CMK (cell line): Measurements from ENCODE around the gene ZBP1.
"Not testable (repeated sequence)": the region's sequence is repeated elsewhere in the genome, so short reads cannot be mapped to it uniquely, and the experiment has no call there.

Experiments
- DNase-seq: peaks from one replicate; pipeline ENCODE4 v3.0.0-alpha.2; 2010; ENCODE audit warnings: low read depth

Gene ZBP1

DNA sequence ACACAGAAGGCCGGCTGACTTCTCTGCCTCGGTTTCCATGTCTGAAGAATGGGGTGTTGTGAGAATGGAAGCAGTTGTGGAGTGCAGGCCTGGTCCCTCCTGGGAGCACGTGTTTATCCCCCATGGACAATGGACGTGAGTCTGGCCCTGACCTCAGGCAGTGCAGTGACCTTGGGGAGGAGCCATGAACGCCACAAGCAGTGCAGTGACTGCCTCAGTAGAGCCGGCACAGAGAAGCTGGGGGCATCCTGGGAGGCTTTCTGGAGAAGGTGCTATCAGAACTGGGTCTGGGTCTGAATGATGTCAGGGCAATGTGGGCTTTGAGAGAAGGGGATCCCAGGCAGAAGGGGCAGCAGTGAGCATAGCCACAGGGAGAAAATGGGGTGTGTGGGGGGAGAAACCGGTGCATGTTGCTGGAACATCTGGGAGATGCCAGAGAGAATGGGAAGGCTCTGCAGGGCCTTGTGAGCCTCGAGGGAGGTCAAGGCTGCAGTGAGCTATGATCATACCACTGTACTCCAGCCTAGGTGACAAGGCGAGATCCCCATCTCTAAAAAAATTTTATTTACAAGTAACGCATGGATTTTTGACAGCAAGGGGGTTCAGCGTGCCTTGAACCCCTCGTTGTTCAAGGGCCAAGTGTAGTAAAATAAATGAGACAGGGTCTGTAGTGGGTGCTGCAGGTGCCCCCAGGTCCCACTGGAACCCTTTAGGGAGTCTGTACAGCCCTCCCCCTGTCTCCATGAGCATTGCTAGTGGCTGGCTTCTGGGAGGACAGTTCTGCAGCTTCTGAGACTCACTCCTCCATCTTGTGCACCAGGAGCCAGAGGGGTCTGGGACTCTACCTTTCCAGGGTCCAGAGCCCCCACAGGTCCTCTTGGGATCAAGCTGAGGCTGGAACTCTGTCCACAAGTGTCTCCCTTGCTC lies 27.0 kb upstream of the ZBP1 start:
- DNase-seq: no peak

DNA sequence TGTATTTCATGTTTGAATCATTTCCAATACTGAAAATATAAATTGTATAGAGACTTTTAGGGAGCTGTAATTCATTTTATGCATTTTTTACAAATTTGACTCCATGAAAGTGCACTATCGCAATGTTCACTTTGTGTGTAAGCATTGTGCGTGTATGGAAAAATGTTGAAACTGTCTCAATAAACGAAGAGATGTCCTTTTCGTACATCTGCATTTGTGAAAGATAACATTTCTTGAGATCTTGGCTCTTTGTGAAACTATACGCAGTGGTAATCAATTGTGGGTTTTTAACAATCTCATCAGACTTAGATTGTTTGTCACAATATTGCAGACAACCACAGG lies 18.6 kb upstream of the ZBP1 start:
- DNase-seq: no peak

DNA sequence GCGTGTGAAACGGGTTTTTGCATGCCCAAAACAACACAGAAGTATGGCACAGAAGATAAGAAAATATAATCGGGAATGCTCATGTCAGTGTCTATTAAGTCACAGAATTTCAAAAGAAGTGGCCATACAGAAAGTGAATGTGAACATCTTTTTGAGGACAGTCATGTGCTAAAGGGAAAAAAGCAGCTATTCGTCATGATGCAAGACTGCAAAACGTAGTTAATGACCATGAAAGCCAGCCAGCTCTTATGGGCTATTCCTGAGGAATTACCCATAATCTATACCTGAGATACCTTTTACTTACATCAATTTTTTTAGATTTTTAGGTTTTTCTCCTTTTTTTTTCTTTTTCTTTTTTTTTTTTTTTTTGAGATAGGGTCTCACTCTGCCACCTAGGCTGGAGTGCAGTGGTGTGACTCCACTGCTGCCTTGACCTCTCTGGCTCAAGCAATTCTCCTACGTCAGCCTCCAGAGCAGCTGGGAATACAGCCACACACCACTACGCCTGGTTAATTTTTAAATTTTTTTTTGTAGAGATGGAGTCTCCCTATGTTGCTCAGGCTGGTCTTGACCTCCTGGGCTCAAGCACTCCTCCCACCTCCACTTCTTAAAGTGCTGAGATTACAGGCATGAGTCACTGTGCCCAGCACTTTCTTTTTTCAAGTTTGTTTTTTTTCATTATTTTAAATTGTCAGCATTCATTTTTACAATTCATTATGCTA lies 18.1 kb upstream of the ZBP1 start:
- DNase-seq: no peak

DNA sequence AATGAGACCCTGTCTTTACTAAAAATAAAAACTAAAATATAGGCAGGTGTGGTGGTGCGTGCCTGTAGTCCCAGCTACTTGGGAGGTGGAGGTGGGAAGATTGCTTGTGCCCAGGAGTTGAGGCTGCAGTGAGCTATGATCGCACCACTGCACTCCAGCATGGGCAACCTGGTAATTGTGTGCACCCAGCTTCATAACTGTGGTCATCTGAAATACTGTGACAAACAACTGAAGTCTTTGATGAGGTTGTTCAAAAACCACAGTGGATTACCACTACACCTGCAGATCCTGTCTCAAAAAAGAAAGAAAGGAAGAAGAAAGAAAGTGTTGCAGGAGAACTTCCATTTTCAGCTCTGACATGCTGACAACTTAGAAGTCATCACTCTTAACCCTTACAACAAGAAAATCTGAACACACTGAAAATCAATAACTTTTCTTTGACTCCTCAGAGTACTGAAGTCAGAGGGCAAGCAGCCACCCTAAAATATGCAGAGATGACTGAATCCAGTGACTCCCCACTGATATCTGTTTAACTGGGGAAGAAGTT lies 13.8 kb upstream of the ZBP1 start:
- no peak for DNase-seq

DNA sequence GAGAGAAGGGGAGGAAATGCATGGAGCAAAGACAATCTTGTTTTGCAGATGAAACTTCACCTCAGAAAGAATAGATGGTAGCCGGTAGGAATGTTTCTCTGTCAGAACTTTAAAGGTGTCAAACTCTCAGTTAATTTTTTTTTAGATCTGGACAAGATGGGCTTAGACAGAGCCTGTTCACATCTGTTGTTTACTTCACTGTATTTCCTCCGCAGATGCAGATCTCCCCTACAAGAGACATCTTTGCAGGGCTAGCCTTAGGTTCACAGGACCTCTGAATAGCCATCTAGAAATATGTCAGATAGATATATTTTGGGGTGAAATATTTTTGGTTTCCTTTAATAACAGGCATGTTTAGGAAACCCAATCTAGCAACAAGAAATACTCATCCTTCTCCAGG lies 12.1 kb upstream of the ZBP1 start:
- no peak for DNase-seq

DNA sequence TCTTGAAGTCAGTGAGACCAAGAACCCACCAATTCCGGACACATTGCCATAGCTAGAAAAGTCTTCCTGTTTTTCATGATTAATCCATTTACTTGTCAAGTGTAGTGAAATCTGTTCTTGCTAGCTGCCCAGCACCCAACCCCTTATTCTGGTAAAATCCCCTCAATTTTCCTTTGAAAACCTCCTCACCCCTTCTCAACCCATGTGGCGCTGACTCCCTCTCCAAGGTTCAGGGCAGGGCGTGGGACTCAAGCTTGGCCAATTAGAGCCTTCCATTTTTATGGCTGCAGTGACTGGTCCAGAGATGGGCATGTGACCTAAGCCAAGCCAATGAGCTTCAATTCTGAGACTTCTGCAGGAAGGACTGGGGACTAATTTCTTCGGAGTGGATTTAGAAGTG lies 9.8 kb upstream of the ZBP1 start:
- DNase-seq: no peak

DNA sequence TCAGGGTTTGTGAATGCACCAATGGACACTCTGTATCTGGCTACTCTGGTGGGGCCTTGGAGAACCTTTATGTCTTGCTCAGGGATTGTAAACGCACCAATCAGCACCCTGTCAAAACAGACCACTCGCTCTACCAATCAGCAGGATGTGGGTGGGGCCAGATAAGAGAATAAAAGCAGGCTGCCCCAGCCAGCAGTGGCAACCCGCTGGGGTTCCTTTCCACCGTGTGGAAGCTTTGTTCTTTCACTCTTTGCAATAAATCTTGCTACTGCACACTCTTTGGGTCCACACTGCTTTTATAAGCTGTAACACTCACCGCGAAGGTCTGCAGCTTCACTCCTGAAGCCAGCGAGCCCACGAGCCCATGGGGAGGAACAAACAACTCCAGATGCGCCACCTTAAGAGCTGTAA lies 9.3 kb upstream of the ZBP1 start:
- not testable (repeated sequence) for DNase-seq

DNA sequence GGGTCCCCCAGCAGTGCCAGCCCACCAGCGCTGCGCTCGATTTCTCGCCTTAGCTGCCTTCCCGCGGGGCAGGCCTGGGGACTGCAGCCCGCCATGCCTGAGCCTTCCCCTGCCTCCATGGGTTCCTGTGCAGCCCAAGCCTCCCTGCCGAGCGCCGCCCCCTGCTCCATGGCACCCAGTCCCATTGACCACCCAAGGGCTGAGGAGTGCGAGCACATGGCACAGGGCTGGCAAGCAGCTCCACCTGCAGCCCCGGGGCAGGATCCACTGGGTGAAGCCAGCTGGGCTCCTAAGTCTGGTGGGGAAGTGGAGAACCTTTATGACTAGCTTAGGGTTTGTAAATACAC lies 8.7 kb upstream of the ZBP1 start:
- DNase-seq: not testable (repeated sequence)

DNA sequence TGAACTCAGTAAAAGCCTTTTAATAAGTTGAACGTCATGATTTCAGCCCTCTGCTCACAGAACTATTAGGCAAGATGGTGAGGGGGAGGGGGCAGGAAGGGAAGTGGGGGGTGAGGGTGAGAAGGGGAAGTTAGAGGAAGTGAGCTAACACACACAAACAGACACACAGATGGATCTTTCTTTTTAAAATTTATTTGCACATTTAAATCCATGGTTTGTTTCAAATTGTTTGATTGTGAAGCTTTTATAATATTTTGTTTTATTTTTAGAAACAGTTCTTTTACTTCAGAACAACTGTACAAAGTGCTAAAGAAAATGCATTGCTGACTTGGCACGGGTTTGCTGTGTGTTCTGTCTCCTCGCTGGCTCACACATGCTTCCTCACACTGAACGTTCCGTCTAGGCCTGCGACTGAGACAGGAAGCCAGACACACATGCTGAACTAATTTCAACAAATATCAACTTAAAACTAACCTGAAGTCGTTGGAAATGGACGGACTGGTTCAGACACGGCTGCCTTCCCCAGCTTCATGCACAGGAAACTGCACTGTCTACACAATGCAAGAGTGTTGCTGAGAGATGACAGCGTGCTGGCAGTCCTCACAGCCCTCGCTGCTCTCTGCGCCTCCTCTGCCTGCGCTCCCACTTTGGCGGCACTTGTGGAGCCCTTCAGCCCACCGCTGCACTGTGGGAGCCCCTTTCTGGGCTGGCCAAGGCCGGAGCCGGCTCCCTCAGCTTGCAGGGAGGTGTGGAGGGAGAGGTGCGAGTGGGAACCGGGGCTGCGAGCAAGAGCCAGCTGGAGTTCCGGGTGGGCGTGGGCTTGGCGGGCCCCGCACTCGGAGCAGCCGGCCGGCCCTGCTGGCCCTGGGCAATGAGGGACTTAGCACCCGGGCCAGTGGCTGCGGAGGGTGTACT lies 8.1 kb upstream of the ZBP1 start:
- no peak for DNase-seq

DNA sequence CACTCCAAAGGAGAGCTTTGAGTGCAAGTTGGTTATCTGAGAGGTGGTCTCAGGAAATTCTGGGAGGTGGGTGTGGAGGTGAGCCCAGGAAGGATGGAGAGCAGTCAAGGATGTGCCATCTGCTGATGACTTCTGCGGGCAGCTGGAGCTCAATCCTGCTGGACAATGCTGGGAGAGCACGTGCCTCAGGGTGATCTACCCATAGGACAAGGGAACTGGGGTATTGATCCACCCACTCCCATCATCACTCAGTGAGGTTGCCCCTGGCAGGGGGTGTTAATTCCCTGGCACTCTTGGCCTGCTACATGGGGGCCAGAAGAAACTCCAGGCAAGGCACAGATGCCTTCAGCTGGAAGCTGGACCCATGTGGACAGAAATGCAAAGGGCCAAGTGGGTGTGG lies 7.1 kb upstream of the ZBP1 start:
- no peak for DNase-seq

DNA sequence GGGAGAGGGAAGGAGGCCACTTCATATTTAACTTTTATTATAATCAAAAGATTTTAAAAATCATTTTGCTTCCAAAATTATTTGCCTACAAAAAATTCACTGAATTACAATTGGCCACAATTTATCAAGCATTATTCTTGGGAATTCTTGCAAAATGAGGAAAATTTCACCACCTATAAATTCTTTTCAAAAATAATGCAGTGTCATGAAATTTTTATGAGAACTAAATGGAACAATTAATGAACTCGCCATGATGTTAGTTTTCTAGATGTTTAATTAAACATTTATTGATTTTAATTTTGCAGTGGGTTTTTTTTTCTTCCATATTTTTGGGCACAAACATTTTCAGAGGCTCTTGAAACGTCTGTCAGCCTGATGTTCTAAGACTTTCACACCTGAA lies 5.8 kb upstream of the ZBP1 start:
- no peak for DNase-seq

DNA sequence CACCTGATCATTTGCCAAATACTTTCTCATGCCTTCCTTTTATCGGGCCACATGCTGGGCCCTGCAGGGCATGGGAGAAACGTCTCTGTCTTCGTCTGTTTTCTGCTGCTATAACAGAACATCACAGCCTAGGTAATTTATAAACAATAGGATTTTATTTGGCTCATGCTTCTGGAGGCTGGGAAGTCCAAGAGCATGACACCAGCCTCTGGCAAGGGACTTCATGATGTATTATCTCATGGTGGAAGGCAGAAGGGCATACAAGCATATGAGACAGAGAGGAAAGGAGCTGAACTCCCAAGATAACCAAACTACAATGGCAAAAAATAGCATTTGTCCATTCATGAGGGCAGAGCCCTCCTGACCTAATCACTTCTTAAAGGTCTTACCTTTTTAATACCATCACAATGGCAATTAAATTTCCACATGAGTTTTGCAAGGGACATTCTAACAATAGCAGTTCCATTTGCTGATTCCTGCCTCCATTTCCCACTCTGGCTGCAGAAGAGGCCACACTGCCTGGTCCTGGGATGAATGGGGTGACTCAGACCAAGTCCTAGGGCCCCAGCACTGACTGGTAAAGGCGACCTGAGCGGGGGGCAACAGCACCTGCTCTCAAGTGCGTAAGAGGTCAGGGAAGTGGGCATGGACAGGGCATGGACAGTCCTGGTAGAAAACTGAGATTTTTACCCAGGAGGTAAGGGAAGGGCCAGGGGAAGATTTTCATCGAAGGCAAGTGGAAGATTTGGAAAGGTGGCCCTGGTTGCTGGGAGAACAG lies 5.1 kb upstream of the ZBP1 start:
- DNase-seq: no peak

DNA sequence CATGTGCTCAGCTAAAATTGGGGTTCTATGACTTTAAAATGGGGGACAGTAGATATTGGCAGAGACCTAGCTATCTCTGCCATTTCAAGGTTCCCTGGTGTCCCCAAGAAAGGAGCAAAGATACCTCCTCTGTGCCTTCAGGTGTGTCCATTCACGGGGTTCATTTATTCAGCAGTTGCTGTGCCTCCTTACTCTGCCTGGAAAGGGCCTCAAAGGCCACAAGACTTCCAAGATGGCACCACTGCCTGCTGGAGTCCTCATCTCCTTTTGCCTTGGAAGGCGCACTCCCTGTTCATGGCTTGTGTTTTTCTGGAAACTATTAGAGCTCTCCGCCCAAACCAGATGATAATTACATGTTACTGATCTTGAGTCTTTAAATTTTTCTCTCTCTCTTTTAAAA lies 3.9 kb upstream of the ZBP1 start:
- no peak for DNase-seq

DNA sequence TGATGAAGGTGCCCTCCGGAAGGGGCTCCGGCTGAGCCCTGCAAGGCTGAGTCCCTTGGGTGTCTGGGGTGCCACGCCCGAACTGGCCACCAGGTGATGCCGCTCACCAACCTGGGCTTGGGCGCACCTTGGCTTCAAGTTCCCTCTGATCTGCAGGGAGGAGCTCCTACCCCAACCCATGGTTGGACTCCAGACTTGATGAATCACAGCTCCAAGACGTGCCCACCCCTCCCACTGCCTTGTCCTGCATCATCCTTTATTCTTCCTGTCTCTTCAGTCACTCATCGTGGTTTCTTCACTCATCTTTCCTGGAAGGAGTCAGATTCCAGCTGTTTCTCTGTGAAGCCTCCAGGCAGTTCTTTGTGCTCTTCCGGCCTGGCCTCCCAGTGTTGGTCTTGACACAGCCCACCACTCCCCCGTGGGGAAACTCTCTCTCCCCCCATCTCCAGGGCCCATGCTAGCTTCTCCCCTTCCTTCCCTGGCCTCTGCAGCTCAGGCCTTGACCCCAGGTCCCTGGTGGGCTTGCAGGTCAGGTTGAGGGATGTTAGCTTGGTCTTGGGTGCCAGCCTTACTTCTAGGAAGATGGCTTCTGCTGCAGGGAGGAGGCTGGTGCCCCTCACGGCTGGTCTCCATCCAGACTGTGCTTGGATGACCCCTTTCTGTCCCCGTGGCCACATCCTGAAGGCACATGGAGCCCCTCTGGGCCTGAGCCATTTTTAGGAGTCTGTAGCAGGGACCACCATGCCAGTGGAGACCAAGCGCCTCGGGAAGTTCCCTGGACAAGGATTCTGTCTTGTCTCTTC lies 2.6 kb upstream of the ZBP1 start:
- DNase-seq: no peak

DNA sequence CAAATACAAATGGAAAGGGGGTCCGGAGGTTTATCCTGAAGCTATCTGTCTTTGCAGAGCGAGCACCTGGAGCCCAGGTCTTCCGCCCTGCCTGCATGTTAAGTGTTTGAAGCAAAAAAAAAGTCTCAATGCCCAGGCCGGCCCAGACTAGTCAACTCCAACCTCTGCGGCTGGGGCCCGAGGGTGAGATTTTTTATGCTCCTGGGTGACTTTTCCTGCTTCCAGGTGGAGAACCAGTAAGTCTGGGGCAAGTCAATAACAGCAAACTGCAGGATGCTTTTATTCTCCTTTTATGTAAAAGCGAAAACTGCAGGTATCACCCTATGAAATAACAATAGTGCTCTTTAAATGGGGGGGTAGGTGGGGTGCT lies 2.0 kb upstream of the ZBP1 start:
- DNase-seq: no peak

DNA sequence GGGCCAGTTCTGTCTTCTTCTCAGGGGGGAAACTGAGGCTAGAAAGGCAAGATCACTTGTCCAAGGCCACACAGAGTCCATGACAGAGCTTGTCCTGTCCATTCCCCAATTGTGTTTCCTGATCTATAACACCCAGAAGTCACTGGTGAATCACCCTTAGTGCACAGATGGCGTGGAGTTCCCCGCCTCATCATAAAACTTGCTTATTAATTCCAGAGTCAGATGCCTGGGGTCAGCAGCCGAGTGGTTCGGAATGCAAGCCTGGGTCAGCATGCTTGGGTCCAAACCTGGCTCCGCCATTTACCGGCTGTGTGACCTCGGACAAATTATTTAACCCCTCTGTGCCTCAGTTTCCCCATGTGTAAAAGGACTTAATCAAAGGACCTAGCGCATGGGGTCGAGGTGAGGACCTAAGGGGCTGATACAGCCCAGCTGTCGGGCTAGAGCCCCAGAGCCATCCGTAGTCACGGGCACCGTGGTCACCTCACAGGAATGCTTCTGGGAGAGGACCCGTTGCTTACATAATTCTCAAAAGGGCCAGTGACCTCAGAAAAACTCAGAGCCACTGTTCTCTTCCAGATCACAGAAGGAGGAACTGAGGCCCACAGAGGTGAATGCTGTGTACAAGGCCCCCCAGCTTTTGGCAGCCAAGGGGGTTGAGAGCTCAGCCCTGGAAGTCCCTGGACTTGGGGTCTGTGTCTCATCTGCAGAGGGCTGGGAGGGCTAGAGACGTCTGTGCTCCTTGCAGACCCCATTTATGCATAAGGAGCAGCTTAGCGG lies 1.4 kb upstream of the ZBP1 start:
- DNase-seq: no peak

DNA sequence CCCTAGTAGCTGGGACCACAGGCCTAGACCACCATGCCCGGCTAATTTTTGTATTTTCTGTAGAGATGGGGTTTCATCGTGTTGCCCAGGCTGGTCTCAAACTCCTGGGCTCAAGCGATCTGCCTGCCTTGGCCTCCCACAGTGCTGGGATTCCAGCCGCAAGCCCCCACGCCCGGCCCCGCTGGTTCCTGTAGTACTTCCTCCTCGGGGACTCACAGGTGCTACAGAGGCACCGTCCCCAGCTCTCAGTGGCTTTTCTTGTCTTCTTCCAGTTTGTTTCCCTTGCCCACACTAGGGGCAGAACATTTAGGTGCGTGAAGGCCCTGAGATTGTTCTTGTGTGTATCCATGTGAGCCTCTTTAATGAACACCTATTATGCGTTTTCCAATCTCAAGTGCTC lies 773 bp upstream of the ZBP1 start:
- no peak for DNase-seq

DNA sequence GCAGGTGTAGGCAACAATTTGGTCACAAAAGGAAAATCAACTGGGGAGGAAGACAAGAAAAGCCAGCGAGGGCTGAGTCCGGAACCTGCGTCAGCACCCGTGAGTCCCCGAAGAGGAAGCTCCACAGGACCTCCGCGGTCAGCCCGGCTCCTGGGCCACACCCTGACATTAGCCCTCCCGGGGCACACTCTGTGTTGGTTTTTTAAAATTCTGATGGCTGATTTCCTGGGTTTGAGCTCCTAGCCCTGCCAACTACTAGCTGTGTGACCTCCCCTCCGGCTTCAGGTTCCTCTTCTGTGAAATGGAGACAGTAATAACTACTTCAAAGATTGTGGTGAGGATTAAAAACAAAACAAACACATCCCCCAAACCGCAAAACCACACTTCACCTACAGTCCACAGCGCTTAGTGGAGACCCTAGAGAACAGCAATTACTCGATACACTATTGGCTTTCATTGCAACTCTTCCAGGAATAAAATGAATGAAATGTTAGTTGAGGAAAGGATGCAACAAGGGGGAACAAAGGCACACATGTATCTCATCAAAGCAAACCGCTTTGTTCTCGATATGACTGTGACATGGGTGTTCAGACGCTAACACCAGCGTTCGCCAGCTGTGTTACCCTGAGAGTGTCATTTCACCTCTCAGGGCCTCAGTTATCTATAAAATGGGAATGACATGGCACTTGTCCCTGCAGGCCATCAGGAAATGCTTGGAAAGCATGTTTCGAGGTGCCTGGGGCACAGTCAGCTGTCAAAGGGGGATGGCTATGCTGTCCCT lies 985 bp downstream of the ZBP1 start:
- DNase-seq: no peak

DNA sequence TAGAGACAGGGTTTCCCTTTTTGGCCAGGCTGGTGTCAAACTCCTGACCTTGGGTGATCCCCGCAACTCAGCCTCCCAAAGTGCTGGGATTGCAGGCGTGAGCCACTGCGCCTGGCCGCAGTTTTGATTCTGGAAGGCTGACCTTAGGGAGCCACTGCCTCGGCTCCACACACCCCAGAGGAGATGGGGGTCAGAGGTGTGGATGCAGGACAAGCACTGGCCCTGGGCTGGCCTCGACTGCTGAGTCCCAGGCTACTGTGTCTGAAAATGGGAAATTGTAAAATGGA lies 1.5 kb downstream of the ZBP1 start:
- no peak for DNase-seq
